H1 (cell line): ENCODE measurements around the gene PPP2R2C.

ENCODE experiments used
- ASH2L ChIP-seq: fragments of 200-600, 300-600 bp; sonication (generic); IDR thresholded peaks from one replicate; pipeline ENCODE4 v1.7.1; 2017; ENCODE audit warnings: low read length
- CTBP2 ChIP-seq: IDR thresholded peaks from 2 replicates; pipeline ENCODE4 v1.7.0; 2011; ENCODE audit warnings: borderline replicate concordance, mild to moderate bottlenecking, moderate library complexity, mixed read lengths, low read length; ENCODE audit not compliant: insufficient read depth, insufficient read length
- CTCF ChIP-seq, 3 experiments: IDR thresholded peaks; 1 replicate in 2 of 3; 2 replicates in 1 of 3; pipeline versions ENCODE4 v1.5.1 to v1.6.1; 2011; ENCODE audit warnings: low read length in 3 of 3, mild to moderate bottlenecking in 3 of 3, inconsistent platforms in 2 of 3, low read depth in 1 of 3, moderate library complexity in 1 of 3; ENCODE audit not compliant: insufficient read depth in 1 of 3; ENCODE audit errors: control extremely low read depth in 1 of 3
- NRF1 ChIP-seq: IDR thresholded peaks from 2 replicates; pipeline ENCODE4 v1.6.1; 2011; ENCODE audit warnings: mild to moderate bottlenecking, low read depth, low read length, improper control_type of control experiment
- POLR2AphosphoS5 ChIP-seq: IDR thresholded peaks from 2 replicates; pipeline ENCODE4 v1.6.1; 2011; ENCODE audit warnings: low read depth, low read length

DNA sequence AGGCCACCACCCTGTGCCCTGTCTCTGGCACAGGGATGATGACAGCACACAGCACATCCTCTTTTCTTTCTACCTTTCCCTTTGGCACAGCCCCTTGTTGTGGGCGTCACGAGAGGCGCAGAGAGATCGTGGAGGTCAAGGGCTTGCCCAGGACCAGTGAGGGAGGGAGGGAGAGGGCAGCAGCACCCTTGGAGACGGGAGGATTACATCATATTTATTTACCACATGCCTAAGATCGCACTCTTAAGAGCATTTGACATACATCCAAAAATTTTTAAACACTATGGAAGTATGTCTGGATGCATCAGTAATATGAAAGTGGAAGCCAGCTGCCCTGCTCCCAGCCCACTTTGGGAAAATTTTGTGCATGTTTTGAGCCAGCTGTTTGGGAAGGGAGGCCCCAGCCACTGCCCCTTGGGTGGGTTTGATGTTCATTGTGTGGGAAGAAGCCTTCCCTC lies 190.1 kb downstream of the PPP2R2C start:
- TF ChIP-seq NRF1, result no peak
- TF ChIP-seq CTCF (IDR thresholded peaks at IDR 0.05; ENCODE audit: control extremely low read depth in 1 of 3, insufficient read depth in 1 of 3, low read depth in 1 of 3, low read length in 3 of 3), result no peak
- no peak for TF ChIP-seq POLR2AphosphoS5
- TF ChIP-seq CTBP2, result no peak
- TF ChIP-seq ASH2L, result no peak
